Measurements from ENCODE around the gene TMEM139. TPM values are rescaled to one million over a fixed set of nuclear protein-coding genes. Genes with fewer than 3 reads are reported as not detected.

Gene TMEM139
- polyA plus RNA-seq, 3 donors: 0.55 TPM; not detected in 2

DNA sequence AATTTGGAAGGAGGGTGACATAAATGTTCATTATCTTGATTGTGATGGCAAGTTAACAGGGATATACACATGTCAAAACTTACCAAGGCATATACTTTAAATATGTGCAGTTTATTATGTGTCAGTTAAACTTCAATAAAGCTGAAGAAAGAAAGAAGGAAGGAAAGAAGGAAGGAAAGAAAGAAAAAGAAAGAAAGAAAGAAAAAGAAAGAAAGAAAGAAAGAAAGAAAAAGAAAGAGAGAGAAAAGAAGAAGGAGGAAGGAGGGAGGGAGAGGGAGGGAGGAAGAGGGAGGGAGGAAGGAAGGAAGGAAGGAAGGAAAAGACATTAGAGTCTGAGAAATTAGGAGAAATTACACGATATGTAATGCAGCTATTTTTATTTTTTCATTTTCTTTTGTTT, 37.4 kb upstream of the TMEM139 start:
- Histone ChIP-seq H3K9ac (ENCODE audit: insufficient read depth, low read length, poor library complexity, severe bottlenecking) (no peak overlapping the region), H3K4me2 (replicated peaks; ENCODE audit: extremely low read depth, low read length, poor library complexity, severe bottlenecking) (no peak overlapping the region), H3K36me3 (replicated peaks in 1 of 2; ENCODE audit: control insufficient read depth in 1 of 2, insufficient read depth in 2 of 2, low read length in 2 of 2) (no peaks in the 10 kb centered on the region), H4K20me1 (ENCODE audit: insufficient read depth, low read length) (no peaks in the 10 kb centered on the region), H3K27ac (ENCODE audit: low read depth in 1 of 2, low read length in 2 of 2) (no peak overlapping the region), H3K9me3 (replicated peaks in 1 of 2; ENCODE audit: control insufficient read depth in 1 of 2, insufficient read depth in 1 of 2, low read length in 2 of 2) (no peaks in the 10 kb centered on the region), H3K4me3 (replicated peaks in 1 of 3; ENCODE audit: low read depth in 2 of 3, low read length in 3 of 3) (no peak overlapping the region), H2AFZ (ENCODE audit: insufficient read depth, low read depth, low read length, poor library complexity, severe bottlenecking) (no peak overlapping the region), H3K27me3 (ENCODE audit: control insufficient read depth in 2 of 2, insufficient read depth in 2 of 2, low read length in 2 of 2) (no peaks in the 10 kb centered on the region), H3K4me1 (ENCODE audit: control insufficient read depth in 1 of 2, insufficient read depth in 2 of 2, low read length in 2 of 2) (peaks cover 58 to 92% of the 10 kb centered on the region in 2 donors), H3K79me2 (ENCODE audit: insufficient read depth, low read length) (no peaks in the 10 kb centered on the region)
- Mint-ChIP-seq H3K4me3 (no peak overlapping the region), H3K36me3 (no peaks in the 10 kb centered on the region), H3K27me3 (ENCODE audit: low read depth in 3 of 3) (peaks cover 0 to 1% (median 0%) of the 10 kb centered on the region in 3 donors), H3K9me3 (peaks cover 0 to 4% (median 1%) of the 10 kb centered on the region in 7 donors), H3K4me1 (peaks cover 79% of the 10 kb centered on the region), H3K27ac (peak overlapping the region in 3 of 7 donors; percentile 62 to 84 (median 75))
- TF ChIP-seq, protein P1, sequence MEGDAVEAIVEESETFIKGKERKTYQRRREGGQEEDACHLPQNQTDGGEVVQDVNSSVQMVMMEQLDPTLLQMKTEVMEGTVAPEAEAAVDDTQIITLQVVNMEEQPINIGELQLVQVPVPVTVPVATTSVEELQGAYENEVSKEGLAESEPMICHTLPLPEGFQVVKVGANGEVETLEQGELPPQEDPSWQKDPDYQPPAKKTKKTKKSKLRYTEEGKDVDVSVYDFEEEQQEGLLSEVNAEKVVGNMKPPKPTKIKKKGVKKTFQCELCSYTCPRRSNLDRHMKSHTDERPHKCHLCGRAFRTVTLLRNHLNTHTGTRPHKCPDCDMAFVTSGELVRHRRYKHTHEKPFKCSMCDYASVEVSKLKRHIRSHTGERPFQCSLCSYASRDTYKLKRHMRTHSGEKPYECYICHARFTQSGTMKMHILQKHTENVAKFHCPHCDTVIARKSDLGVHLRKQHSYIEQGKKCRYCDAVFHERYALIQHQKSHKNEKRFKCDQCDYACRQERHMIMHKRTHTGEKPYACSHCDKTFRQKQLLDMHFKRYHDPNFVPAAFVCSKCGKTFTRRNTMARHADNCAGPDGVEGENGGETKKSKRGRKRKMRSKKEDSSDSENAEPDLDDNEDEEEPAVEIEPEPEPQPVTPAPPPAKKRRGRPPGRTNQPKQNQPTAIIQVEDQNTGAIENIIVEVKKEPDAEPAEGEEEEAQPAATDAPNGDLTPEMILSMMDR (IDR thresholded peaks at IDR 0.05): no peak
- intact Hi-C loops (cut with micrococcal nuclease): loop anchor here (5.0 to 10.0 kb wide), 2 partner anchors 55 to 167 kb away; no protein-coding TSS in a partner anchor
- WGBS (ENCODE audit: insufficient coverage): no CpG with 5 or more reads among the region's 1 CpG
- no peak for DNase-seq

DNA sequence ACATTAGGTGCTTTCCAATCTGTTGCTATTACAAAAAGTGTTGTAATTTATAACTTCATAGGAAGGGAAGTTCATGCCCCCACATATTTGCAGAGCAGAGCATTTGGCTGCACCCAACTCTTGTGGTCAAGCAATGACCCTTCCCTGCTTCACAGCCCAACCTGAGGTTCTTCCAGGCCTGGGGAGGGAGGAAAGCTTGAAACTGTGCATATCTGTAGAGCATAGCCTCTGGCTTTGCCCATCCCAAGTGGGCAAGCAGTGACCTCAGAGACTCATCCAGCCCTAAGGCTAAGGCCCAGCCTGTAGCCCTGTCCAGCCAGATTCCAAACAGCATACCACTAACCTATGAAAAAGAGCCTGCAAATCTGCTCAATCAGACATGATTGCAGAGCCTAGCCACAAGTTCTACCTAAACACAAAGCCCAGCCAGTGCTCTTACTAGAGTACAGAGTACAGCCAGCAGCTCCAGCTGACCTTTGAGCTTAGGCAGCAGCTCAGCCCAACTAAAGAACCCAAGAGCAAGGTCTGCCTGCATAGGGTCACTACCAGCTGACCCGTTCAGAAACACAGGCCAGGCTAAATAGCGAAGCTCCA, 35.9 kb upstream of the TMEM139 start:
- H2AFZ ChIP-seq (ENCODE audit: insufficient read depth, low read depth, low read length, poor library complexity, severe bottlenecking): peak overlapping the region; percentile 48
- no peak overlapping the region for H3K9ac ChIP-seq (ENCODE audit: insufficient read depth, low read length, poor library complexity, severe bottlenecking)
- 100% methylated on average over 2 of the region's 2 CpGs for WGBS (ENCODE audit: insufficient coverage)
- TF ChIP-seq, protein P1 (IDR thresholded peaks at IDR 0.05): no peak
- H3K4me1 ChIP-seq (ENCODE audit: control insufficient read depth in 1 of 2, insufficient read depth in 2 of 2, low read length in 2 of 2): peaks cover 49 to 80% of the 10 kb centered on the region in 2 donors
- no peaks in the 10 kb centered on the region for H3K79me2 ChIP-seq (ENCODE audit: insufficient read depth, low read length)
- intact Hi-C loops (cut with micrococcal nuclease): loop anchor here (5.0 to 10.0 kb wide), 2 partner anchors 53 to 166 kb away; no protein-coding TSS in a partner anchor
- H3K36me3 Mint-ChIP-seq: no peaks in the 10 kb centered on the region
- H3K4me2 ChIP-seq (replicated peaks; ENCODE audit: extremely low read depth, low read length, poor library complexity, severe bottlenecking): no peak overlapping the region
- H3K27ac Mint-ChIP-seq: peak overlapping the region in 6 of 7 donors; percentile 4 to 83 (median 63)
- H3K9me3 ChIP-seq (replicated peaks in 1 of 2; ENCODE audit: control insufficient read depth in 1 of 2, insufficient read depth in 1 of 2, low read length in 2 of 2): peaks cover 0 to 3% of the 10 kb centered on the region in 2 donors
- H3K4me1 Mint-ChIP-seq: peaks cover 66% of the 10 kb centered on the region
- no peak overlapping the region for H3K4me3 Mint-ChIP-seq
- H4K20me1 ChIP-seq (ENCODE audit: insufficient read depth, low read length): no peaks in the 10 kb centered on the region
- H3K36me3 ChIP-seq (replicated peaks in 1 of 2; ENCODE audit: control insufficient read depth in 1 of 2, insufficient read depth in 2 of 2, low read length in 2 of 2): no peaks in the 10 kb centered on the region
- peak overlapping the region in 1 of 2 donors; percentile 40 for H3K27ac ChIP-seq (ENCODE audit: low read depth in 1 of 2, low read length in 2 of 2)
- no peaks in the 10 kb centered on the region for H3K27me3 ChIP-seq (ENCODE audit: control insufficient read depth in 2 of 2, insufficient read depth in 2 of 2, low read length in 2 of 2)
- peaks cover 0 to 3% (median 0%) of the 10 kb centered on the region in 3 donors for H3K27me3 Mint-ChIP-seq (ENCODE audit: low read depth in 3 of 3)
- no peak overlapping the region for H3K4me3 ChIP-seq (replicated peaks in 1 of 3; ENCODE audit: low read depth in 2 of 3, low read length in 3 of 3)
- peaks cover 0 to 9% (median 4%) of the 10 kb centered on the region in 7 donors for H3K9me3 Mint-ChIP-seq
- DNase-seq: peak in 1 of 3 donors; percentile 23
